Activated CD8-positive, alpha-beta memory T cell treated with anti-CD3 and anti-CD28 coated beads for 36 hours (primary cell): ENCODE data around the gene UVSSA. TPM values are rescaled to one million over a fixed set of nuclear protein-coding genes. Genes with fewer than 3 reads are reported as not detected.

Experiments used
- CTCF ChIA-PET: fragments of 350-600 bp; sonication (Branson Sonifier 250); formaldehyde crosslinking; loops from one replicate; lab custom pipeline; 2021; ENCODE audit warnings: antibody characterized with exemption; lab: Charles Lee
- POLR2A ChIA-PET: fragments of 350-600 bp; sonication (Branson Sonifier 250); formaldehyde crosslinking; loops from one replicate; lab custom pipeline; 2021; ENCODE audit warnings: antibody characterized with exemption; lab: Charles Lee
- total RNA-seq, 2 experiments: library from RNA; stranded (reverse); gene quantifications; one replicate each; pipeline ENCODE4 v1.2.3, GENCODE V29; 2021

The UVSSA gene
- total RNA-seq, 2 experiments from 2014 or later: 15.2 to 17.0 TPM

- CTCF ChIA-PET: no interaction called here
Measured at GRCh38 chr4:1398681-1399507, 51.9 kb downstream of the UVSSA start.

DNA sequence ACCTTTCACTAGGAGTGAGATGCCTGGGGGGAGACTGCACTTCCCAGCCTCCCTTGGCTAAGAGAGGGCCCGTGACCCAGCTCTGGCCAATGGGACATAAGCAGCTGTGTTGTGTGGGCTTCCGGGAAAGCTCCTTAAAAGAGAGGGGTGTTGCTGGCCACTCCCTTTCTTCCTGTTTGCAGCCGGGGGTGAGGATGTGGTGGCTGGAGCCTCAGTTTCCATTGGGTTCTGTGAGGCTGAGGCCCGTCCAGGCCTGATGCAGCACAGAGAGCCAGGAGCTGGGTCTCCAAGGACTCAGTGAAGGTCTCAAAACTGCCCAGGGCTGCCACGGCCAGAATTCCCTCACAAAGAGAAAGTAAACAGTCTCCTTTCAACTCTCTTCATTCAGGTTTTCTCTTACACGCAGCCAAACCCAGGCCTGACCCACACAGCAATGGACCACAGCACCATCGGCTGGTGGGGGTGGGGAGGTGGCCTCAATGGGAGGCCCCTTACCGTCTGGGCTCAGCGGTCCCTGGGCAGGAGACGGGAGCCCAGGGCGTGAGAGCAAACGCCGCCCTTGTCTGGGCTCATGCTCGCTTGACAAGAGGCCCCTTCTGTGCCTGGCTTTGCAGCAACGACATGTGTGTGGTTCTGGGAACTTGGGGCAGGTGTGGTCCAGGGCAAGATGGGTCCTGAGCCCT is 52.6 kb downstream of the UVSSA start:
- ChIA-PET CTCF (no interaction called here), POLR2A (no interaction called here)

More at GRCh38 chr4:1398681-1399507, 51.9 kb downstream of the UVSSA start:
- POLR2A ChIA-PET: no interaction called here

GRCh38 chr4:1400191-1400805 is 53.3 kb downstream of the UVSSA start:
- CTCF ChIA-PET: interaction anchor here (1.4 kb wide), 1 partner anchor 113 kb away, joined by 3 read pairs; no protein-coding TSS in a partner anchor
- POLR2A ChIA-PET: no interaction called here

DNA sequence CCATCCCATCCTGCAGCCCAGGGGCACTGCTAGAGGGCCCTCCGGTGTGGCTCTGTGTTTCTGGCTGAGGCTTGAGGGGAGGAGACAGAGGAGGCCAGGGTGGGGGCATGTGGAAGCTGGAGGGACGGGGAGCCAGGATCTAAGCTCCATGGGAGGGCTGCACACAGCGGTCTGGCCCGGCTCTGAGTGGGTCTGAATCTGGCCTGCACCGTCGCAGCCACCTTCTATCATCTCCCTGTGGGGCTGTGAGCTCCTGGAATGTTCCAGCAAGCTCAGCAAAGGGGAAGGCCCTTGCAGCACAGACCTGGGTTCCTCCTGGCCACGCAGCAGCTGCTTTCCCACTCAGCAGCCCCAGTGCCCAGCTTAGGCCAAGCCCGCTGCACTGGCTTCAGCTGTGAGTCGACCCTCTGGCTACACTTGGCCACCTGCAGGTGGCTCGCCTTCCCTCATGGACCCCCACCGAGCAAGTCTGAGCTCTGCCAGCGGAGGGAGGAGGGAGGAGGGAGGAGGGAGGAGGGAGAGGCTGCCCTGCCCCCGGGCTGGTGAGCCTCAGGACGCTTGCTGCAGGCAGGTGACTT is 53.9 kb downstream of the UVSSA start:
- POLR2A ChIA-PET: no interaction called here
- CTCF ChIA-PET: interaction anchor here (0.7 to 1.4 kb wide), 2 partner anchors 45 to 112 kb away, joined by 3 read pairs; no protein-coding TSS in a partner anchor

DNA sequence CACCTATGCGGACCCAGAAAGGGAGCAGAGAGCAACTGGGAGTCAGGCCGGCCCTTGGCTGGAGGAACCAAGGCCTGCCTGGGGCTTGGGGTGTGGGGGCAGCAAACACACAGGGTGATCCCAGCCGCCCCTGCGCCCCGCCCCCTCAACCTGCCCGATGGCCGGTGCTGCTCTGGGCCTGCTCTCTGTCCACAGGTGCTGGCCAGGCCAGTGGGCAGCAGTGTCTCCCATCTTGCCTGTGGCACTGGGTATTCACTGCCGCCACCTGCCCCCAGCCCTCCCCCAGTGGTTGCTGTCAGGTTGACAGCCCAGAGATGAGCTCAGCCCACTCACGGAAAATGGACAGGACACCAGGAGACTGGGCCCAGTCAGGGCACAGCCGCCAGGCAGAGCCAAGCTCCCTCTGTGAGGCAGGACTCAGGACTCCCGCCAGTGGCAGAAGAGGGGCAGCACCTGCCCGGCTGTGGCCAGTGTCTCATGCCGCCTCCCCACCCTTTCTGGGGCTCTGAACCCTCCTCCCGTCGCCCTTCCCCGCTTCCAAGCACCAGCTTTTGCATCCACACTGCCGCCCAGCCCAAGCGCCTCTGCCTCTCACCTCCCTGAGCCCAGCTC is 54.5 kb downstream of the UVSSA start:
- POLR2A ChIA-PET: no interaction called here

GRCh38 chr4:1402021-1402515 is 55.1 kb downstream of the UVSSA start:
- ChIA-PET POLR2A (no interaction called here), CTCF (no interaction called here)

More for the DNA sequence above, 54.5 kb downstream of the UVSSA start:
- CTCF ChIA-PET: interaction anchor here (0.7 to 1.4 kb wide), 2 partner anchors 46 to 112 kb away, joined by 3 read pairs; no protein-coding TSS in a partner anchor

- ChIA-PET CTCF (no interaction called here), POLR2A (no interaction called here)
Measured at GRCh38 chr4:1402516-1403091, 55.6 kb downstream of the UVSSA start.

GRCh38 chr4:1403177-1403583 is 56.2 kb downstream of the UVSSA start:
- ChIA-PET POLR2A (no interaction called here), CTCF (no interaction called here)

DNA sequence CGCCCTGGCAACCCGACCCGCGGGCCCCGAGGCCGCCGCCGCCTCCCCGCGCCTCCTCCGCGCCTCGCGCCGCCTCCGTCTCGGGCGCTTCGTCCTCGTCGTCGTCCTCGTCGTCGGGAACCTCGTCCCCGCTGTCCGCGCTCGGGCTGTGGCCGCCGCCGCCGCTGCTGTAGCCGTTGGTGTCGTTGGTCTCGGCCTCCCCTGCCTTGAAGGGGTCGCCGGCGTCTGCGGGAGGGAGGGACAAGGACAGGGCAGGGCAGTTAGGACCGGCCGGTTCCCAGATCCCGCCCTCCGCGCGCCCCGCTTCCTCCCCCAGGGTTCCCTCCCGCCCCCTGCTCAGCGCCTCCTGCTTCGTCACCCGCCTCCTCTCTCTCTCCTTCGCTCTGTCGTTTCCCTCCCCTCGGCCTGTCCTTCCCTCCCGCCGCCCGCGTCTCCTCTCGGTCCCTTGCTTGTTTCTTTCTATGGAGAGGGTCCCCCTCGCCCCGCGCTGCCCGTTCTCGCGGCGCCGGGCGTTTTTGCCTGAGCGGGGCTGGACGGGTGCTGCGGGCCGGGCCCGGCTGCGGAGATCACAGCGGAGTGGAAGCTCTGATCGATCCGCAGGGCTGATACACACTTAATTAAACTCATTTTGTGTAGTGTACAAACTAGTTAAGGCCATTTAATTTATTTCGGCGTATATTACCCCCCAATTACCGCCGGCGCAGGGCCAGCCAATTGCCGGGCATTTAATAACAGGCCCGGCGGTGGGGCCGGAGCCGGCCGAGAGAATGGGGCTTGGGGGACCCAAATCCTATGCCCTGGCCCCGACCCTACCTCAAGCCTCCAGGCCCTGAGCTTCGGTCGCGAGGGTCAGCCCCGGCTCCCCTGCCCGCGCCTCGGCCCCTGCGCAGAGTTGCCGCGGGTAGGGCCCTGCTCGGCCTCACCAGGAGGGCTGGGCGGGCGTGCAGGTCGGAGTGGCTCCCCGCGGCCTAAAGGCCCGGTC is 56.9 kb downstream of the UVSSA start:
- CTCF ChIA-PET: no interaction called here
- POLR2A ChIA-PET: no interaction called here

GRCh38 chr4:1404573-1405253 is 57.7 kb downstream of the UVSSA start:
- ChIA-PET CTCF (no interaction called here), POLR2A (no interaction called here)

- POLR2A ChIA-PET: no interaction called here
- CTCF ChIA-PET: no interaction called here
Measured at GRCh38 chr4:1405254-1405635, 58.2 kb downstream of the UVSSA start.

GRCh38 chr4:1405636-1406393 is 58.8 kb downstream of the UVSSA start:
- POLR2A ChIA-PET: no interaction called here
- CTCF ChIA-PET: no interaction called here

DNA sequence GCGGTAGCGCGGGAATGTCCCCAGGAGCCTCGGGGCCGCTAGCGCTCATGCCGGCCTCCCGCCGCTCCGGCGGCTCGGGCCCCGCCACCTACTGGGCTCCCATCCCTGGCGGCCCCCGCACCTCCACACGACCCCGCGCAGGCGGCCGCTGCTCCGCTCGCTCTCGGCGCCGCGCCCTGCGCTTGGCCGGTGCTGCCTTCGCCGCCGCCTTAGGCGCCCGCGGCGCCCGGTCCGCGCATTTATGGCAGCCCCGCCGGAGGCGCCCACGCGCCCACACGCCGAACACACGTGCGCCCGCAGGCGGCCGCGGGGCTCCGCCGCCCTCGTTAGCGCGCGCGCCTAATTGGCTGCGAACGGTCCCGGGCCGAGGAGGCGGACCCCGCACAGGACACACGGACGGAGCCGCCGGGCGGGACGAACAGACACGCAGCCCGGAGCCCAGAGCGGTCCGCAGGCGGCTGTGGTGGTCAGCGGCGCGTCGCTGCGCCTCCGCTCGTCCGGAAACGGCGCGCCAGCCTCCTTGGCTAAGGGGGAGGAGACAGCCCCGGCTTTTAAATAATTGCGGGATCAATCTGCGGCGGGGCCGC is 59.5 kb downstream of the UVSSA start, which contains the start of gene NKX1-1:
Gene NKX1-1 (minus strand): TSS at position 49 of the 587 bp plus-strand sequence. CDS start 0 bp downstream, at position 49.
- ChIA-PET POLR2A (no interaction called here), CTCF (no interaction called here)

- POLR2A ChIA-PET: no interaction called here
- CTCF ChIA-PET: no interaction called here
Measured at GRCh38 chr4:1406981-1407656, 60.1 kb downstream of the UVSSA start.

DNA sequence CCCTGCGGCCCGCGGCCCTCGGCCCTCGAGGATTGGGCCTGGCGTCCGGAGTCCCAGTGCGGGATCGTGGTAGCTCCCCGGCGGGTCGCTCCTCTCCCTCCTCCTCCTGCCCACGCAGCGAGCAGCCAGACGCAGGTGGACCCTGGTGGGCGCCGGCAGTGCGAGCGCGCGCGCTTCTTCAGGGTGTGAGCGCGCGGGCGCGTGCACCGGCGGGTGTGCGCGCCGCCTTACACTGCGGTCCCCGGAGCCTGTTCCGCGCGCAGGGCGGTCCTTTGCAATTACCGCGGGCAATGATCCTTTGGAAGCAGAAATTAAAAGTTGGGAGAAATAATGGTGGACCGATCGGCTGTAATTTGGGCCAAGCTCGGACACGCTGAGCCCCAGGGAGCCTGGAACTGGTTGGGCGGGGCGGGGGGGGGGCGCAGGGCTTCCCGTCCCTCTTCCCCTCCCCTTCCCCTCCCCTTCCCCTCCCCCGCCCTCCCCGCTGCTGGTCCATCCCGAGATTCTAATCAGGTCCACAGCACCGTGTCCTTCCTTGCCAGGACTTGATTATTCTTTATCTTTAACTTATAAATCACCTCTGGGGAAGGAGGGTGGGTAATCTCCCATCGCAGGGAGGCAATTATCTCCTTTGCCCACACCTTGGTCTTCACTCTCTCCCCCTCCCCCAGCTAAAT is 60.8 kb downstream of the UVSSA start:
- POLR2A ChIA-PET: no interaction called here
- CTCF ChIA-PET: no interaction called here
